CD14-positive monocyte (primary cell): Measurements from ENCODE around the gene EYS. TPM values are rescaled to one million over a fixed set of nuclear protein-coding genes. Genes with fewer than 3 reads are reported as not detected.

ENCODE experiments used
- DNase-seq, 3 donors: peaks; one replicate each; pipeline ENCODE4 v3.0.0-alpha.2; 2011 to 2022
- H2AFZ ChIP-seq: 2 replicates; pipeline ENCODE4 v1.6.0; 2012; ENCODE audit warnings: mild to moderate bottlenecking, low read depth, low read length, inconsistent platforms; ENCODE audit not compliant: insufficient read depth, poor library complexity, severe bottlenecking
- H3K27ac ChIP-seq, 2 donors: 1 replicate in 1 of 2; 2 replicates in 1 of 2; pipeline ENCODE4 v1.5.1; 2012 to 2013; ENCODE audit warnings: low read length in 2 of 2, control low read depth in 1 of 2, inconsistent platforms in 1 of 2, low read depth in 1 of 2, mild to moderate bottlenecking in 1 of 2
- H3K27me3 ChIP-seq, 2 donors: one replicate each; pipeline versions ENCODE4 v1.6.0 to v1.6.1; 2011 to 2013; ENCODE audit warnings: low read length in 2 of 2; ENCODE audit not compliant: control insufficient read depth in 2 of 2, insufficient read depth in 2 of 2
- H3K36me3 ChIP-seq, 2 donors: replicated peaks in 1 of 2; 1 replicate in 1 of 2; 2 replicates in 1 of 2; pipeline versions ENCODE4 v1.5.1 to v1.6.1; 2012 to 2013; ENCODE audit warnings: low read length in 2 of 2, control low read depth in 1 of 2, inconsistent platforms in 1 of 2, mild to moderate bottlenecking in 1 of 2; ENCODE audit not compliant: insufficient read depth in 2 of 2, control insufficient read depth in 1 of 2
- H3K4me1 ChIP-seq, 2 donors: 1 replicate in 1 of 2; 2 replicates in 1 of 2; pipeline versions ENCODE4 v1.5.1 to v1.6.1; 2012 to 2013; ENCODE audit warnings: low read length in 2 of 2, control low read depth in 1 of 2, inconsistent platforms in 1 of 2, mild to moderate bottlenecking in 1 of 2, moderate library complexity in 1 of 2; ENCODE audit not compliant: insufficient read depth in 2 of 2, control insufficient read depth in 1 of 2
- H3K4me2 ChIP-seq: replicated peaks from 2 replicates; pipeline ENCODE3; 2012; ENCODE audit warnings: low read length, moderate library complexity, mild to moderate bottlenecking; ENCODE audit not compliant: poor library complexity, severe bottlenecking; ENCODE audit errors: extremely low read depth
- H3K4me3 ChIP-seq, 3 experiments: fragments of 200-600 bp in 1 of 3; sonication (generic) in 1 of 3; replicated peaks in 1 of 3; 1 replicate in 2 of 3; 2 replicates in 1 of 3; pipeline ENCODE4 v1.5.1; 2011 to 2013; ENCODE audit warnings: low read length in 3 of 3, mild to moderate bottlenecking in 3 of 3, control low read depth in 2 of 3, low read depth in 2 of 3, inconsistent platforms in 1 of 3, moderate library complexity in 1 of 3
- H3K79me2 ChIP-seq: 2 replicates; pipeline ENCODE4 v1.6.0; 2012; ENCODE audit warnings: mild to moderate bottlenecking, control low read depth, inconsistent platforms, low read length, moderate library complexity; ENCODE audit not compliant: insufficient read depth
- H3K9ac ChIP-seq: 2 replicates; pipeline ENCODE4 v1.6.0; 2017; ENCODE audit warnings: low read length, mild to moderate bottlenecking; ENCODE audit not compliant: insufficient read depth, poor library complexity, severe bottlenecking
- H3K9me3 ChIP-seq, 2 donors: replicated peaks in 1 of 2; 1 replicate in 1 of 2; 2 replicates in 1 of 2; pipeline versions ENCODE4 v1.5.1 to v1.6.1; 2012 to 2013; ENCODE audit warnings: low read length in 2 of 2, control low read depth in 1 of 2; ENCODE audit not compliant: control insufficient read depth in 1 of 2, insufficient read depth in 1 of 2
- H4K20me1 ChIP-seq: 2 replicates; pipeline ENCODE4 v1.6.0; 2012; ENCODE audit warnings: mild to moderate bottlenecking, low read length, control low read depth, moderate library complexity; ENCODE audit not compliant: insufficient read depth
- H3K27ac Mint-ChIP-seq, 7 donors: one replicate each; pipeline ENCODE4 v1.8.0; 2020; ENCODE audit warnings: mild to moderate bottlenecking in 7 of 7, mixed read lengths in 7 of 7, moderate library complexity in 6 of 7, inconsistent platforms in 2 of 7
- H3K27me3 Mint-ChIP-seq, 3 donors: one replicate each; pipeline ENCODE4 v1.8.0; 2021 to 2022; ENCODE audit warnings: low read depth in 3 of 3, mild to moderate bottlenecking in 3 of 3, mixed read lengths in 3 of 3, moderate library complexity in 3 of 3, inconsistent platforms in 1 of 3
- H3K36me3 Mint-ChIP-seq, 2 donors: one replicate each; pipeline ENCODE4 v1.8.0; 2020; ENCODE audit warnings: mixed read lengths in 2 of 2, inconsistent platforms in 1 of 2, mild to moderate bottlenecking in 1 of 2
- H3K4me1 Mint-ChIP-seq: one replicate; pipeline ENCODE4 v1.8.0; 2020; ENCODE audit warnings: mild to moderate bottlenecking, mixed read lengths
- H3K4me3 Mint-ChIP-seq, 2 donors: one replicate each; pipeline ENCODE4 v1.8.0; 2020; ENCODE audit warnings: mild to moderate bottlenecking in 2 of 2, mixed read lengths in 2 of 2, moderate library complexity in 1 of 2
- H3K9me3 Mint-ChIP-seq, 7 donors: one replicate each; pipeline ENCODE4 v1.8.0; 2020 to 2022; ENCODE audit warnings: mixed read lengths in 7 of 7, mild to moderate bottlenecking in 6 of 7, moderate library complexity in 6 of 7, inconsistent platforms in 2 of 7
- CTCF ChIP-seq: fragments of 200-600 bp; IDR thresholded peaks from one replicate; pipeline ENCODE4 v1.8.0; 2022; ENCODE audit warnings: antibody characterized with exemption, mild to moderate bottlenecking
- WGBS: methylation state at CpG from one replicate; pipeline ENCODE4 v1.1.5; 2013; ENCODE audit warnings: missing lambda C conversion rate; ENCODE audit not compliant: insufficient coverage; 5-methylcytosine and 5-hydroxymethylcytosine counted together
- intact Hi-C, 2 donors: fragments of 100-400 bp; cut with micrococcal nuclease; formaldehyde crosslinking; loops; one replicate each; pipeline versions ENCODE4 v1.15.0 to v1.15.1; 2023
- polyA plus RNA-seq, 3 donors: library from polyadenylated mRNA; depleted of rRNA in 1 of 3; unstranded in 2 of 3; stranded (reverse) in 1 of 3; fragments of 300-500 nt in 2 of 3; fragments of >200 nt in 1 of 3; fragmentation: Illumina TruSeq in 2 of 3; gene quantifications; 1 replicate in 2 of 3; 2 replicates in 1 of 3; pipeline ENCODE4 v1.2.3, GENCODE V29; 2012 to 2021

Gene EYS
- polyA plus RNA-seq, 3 donors = 0.01 to 0.03 TPM; not detected in 1

GRCh38 chr6:64299176-64299575 lies 1407.8 kb downstream of the EYS start:
- H3K4me2 ChIP-seq = no peak overlapping the region
- H3K27ac ChIP-seq = no peak overlapping the region
- Mint-ChIP-seq H3K27ac (no peak overlapping the region), H3K4me3 (no peak overlapping the region), H3K36me3 (no peaks in the 10 kb centered on the region), H3K4me1 (no peaks in the 10 kb centered on the region), H3K9me3 (peaks cover 10 to 28% (median 13%) of the 10 kb centered on the region in 7 donors), H3K27me3 (peaks cover 0 to 1% (median 0%) of the 10 kb centered on the region in 3 donors)
- no peak overlapping the region for H2AFZ ChIP-seq
- no peaks in the 10 kb centered on the region for H3K36me3 ChIP-seq
- H4K20me1 ChIP-seq = no peaks in the 10 kb centered on the region
- no peaks in the 10 kb centered on the region for H3K27me3 ChIP-seq
- peaks cover 29 to 66% of the 10 kb centered on the region in 2 donors for H3K9me3 ChIP-seq
- H3K4me3 ChIP-seq = no peak overlapping the region
- 95% methylated on average over 7 of the region's 7 CpGs for WGBS
- TF ChIP-seq CTCF = no peak
- no peaks in the 10 kb centered on the region for H3K79me2 ChIP-seq
- no peaks in the 10 kb centered on the region for H3K4me1 ChIP-seq
- intact Hi-C loops = no loop called here
- no peak for DNase-seq
- no peak overlapping the region for H3K9ac ChIP-seq

- no peak overlapping the region for H3K27ac ChIP-seq
- H3K4me2 ChIP-seq = no peak overlapping the region
- Mint-ChIP-seq H3K27me3 (peaks cover 0 to 1% (median 0%) of the 10 kb centered on the region in 3 donors), H3K36me3 (no peaks in the 10 kb centered on the region), H3K4me1 (no peaks in the 10 kb centered on the region), H3K4me3 (no peak overlapping the region), H3K27ac (no peak overlapping the region), H3K9me3 (peaks cover 2 to 14% (median 8%) of the 10 kb centered on the region in 7 donors)
- H3K79me2 ChIP-seq = no peaks in the 10 kb centered on the region
- H3K9ac ChIP-seq = no peak overlapping the region
- peaks cover 19 to 36% of the 10 kb centered on the region in 2 donors for H3K9me3 ChIP-seq
- TF ChIP-seq CTCF = no peak
- no peak overlapping the region for H3K4me3 ChIP-seq
- H3K27me3 ChIP-seq = no peaks in the 10 kb centered on the region
- intact Hi-C loops = no loop called here
- no peaks in the 10 kb centered on the region for H3K36me3 ChIP-seq
- H2AFZ ChIP-seq = no peak overlapping the region
- H4K20me1 ChIP-seq = no peaks in the 10 kb centered on the region
- no peaks in the 10 kb centered on the region for H3K4me1 ChIP-seq
- DNase-seq = no peak
These were observed 1413.0 kb downstream of the EYS start for GRCh38 chr6:64294034-64294433.
